Fibroblast of lung (primary cell): Measurements from ENCODE around the gene TRIM64. TPM values are rescaled to one million over a fixed set of nuclear protein-coding genes. Genes with fewer than 3 reads are reported as not detected.
"Not testable (repeated sequence)": the region's sequence is repeated elsewhere in the genome, so short reads cannot be mapped to it uniquely, and the experiment has no call there.

Experiments
- DNase-seq, 2 donors: peaks; one replicate each; pipeline versions ENCODE4 v3.0.0 to v3.0.0-alpha.2; 2010; ENCODE audit warnings: low read depth in 2 of 2
- H2AFZ ChIP-seq: 2 replicates; pipeline ENCODE4 v1.5.1; 2012; ENCODE audit warnings: low read length, control low read depth, inconsistent platforms
- H3K27ac ChIP-seq: 2 replicates; pipeline ENCODE4 v1.5.1; 2011; ENCODE audit warnings: low read length, control low read depth; ENCODE audit not compliant: insufficient read depth
- H3K27me3 ChIP-seq: 2 replicates; pipeline ENCODE4 v1.5.1; 2011; ENCODE audit warnings: mild to moderate bottlenecking, low read length; ENCODE audit not compliant: control insufficient read depth, insufficient read depth
- H3K36me3 ChIP-seq: 2 replicates; pipeline ENCODE4 v1.5.1; 2011; ENCODE audit warnings: low read length; ENCODE audit not compliant: control insufficient read depth, insufficient read depth
- H3K4me1 ChIP-seq: 2 replicates; pipeline ENCODE4 v1.5.1; 2011; ENCODE audit warnings: low read length; ENCODE audit not compliant: control insufficient read depth, insufficient read depth; ENCODE audit errors: extremely low read depth
- H3K4me2 ChIP-seq: 2 replicates; pipeline ENCODE4 v1.5.1; 2011; ENCODE audit warnings: low read length, control low read depth; ENCODE audit not compliant: insufficient read depth; ENCODE audit errors: extremely low read depth
- H3K4me3 ChIP-seq, 4 experiments: fragments of 200-600 bp in 1 of 4; sonication (generic) in 1 of 4; replicated peaks in 1 of 4; 2 replicates each; pipeline ENCODE4 v1.5.1; 2011 to 2016; ENCODE audit warnings: low read length in 4 of 4, low read depth in 3 of 4, mild to moderate bottlenecking in 3 of 4, control low read depth in 2 of 4, inconsistent platforms in 1 of 4, mixed read lengths in 1 of 4; ENCODE audit not compliant: insufficient read depth in 1 of 4; ENCODE audit errors: control extremely low read depth in 1 of 4
- H3K79me2 ChIP-seq: 2 replicates; pipeline ENCODE4 v1.5.1; 2012; ENCODE audit warnings: mild to moderate bottlenecking, low read length, inconsistent platforms; ENCODE audit not compliant: control insufficient read depth, insufficient read depth
- H3K9ac ChIP-seq: 2 replicates; pipeline ENCODE4 v1.5.1; 2011; ENCODE audit warnings: mild to moderate bottlenecking, low read length, control low read depth; ENCODE audit not compliant: insufficient read depth
- H3K9me3 ChIP-seq: 2 replicates; pipeline ENCODE4 v1.5.1; 2012; ENCODE audit warnings: low read depth, low read length; ENCODE audit not compliant: control insufficient read depth, insufficient read depth
- H4K20me1 ChIP-seq: 2 replicates; pipeline ENCODE4 v1.5.1; 2011; ENCODE audit warnings: low read length; ENCODE audit not compliant: control insufficient read depth, insufficient read depth; ENCODE audit errors: extremely low read depth
- EZH2 ChIP-seq: IDR thresholded peaks from 2 replicates; pipeline ENCODE4 v1.5.1; 2012; ENCODE audit warnings: low read length, control low read depth, mild to moderate bottlenecking; ENCODE audit errors: missing control alignments
- polyA minus RNA-seq: library from RNA; depleted of rRNA, polyadenylated mRNA; stranded (reverse); fragments of >200 nt; gene quantifications from 2 replicates; pipeline ENCODE4 v1.2.3, GENCODE V29; 2011; ENCODE audit warnings: low replicate concordance
- polyA plus RNA-seq, 2 donors: library from polyadenylated mRNA; depleted of rRNA in 1 of 2; stranded (reverse) in 1 of 2; unstranded in 1 of 2; fragments of >200 nt; gene quantifications; 2 replicates each; pipeline ENCODE4 v1.2.1, GENCODE V29; 2011 to 2012; ENCODE audit warnings: missing spikeins in 1 of 2
- total RNA-seq: library from RNA; depleted of rRNA; stranded (reverse); fragments of >200 nt; gene quantifications from 2 replicates; pipeline ENCODE4 v1.2.1, GENCODE V29; 2014
- TF ChIP-seq, protein P1 (sequence below), 2 donors: IDR thresholded peaks in 1 of 2; conservative IDR thresholded peaks in 1 of 2; 1 replicate in 1 of 2; 2 replicates in 1 of 2; pipeline ENCODE4 v1.5.1; 2011 to 2012; ENCODE audit warnings: low read length in 2 of 2, control low read depth in 1 of 2, inconsistent platforms in 1 of 2, low read depth in 1 of 2, mild to moderate bottlenecking in 1 of 2

Gene TRIM64, protein sequence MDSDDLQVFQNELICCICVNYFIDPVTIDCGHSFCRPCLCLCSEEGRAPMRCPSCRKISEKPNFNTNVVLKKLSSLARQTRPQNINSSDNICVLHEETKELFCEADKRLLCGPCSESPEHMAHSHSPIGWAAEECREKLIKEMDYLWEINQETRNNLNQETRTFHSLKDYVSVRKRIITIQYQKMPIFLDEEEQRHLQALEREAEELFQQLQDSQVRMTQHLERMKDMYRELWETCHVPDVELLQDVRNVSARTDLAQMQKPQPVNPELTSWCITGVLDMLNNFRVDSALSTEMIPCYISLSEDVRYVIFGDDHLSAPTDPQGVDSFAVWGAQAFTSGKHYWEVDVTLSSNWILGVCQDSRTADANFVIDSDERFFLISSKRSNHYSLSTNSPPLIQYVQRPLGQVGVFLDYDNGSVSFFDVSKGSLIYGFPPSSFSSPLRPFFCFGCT
- not detected in 2 replicates for total RNA-seq
- polyA plus RNA-seq, result not detected in 2 replicates
- polyA plus RNA-seq (2012), result not detected in 2 replicates
- polyA minus RNA-seq, result not detected in 2 replicates

DNA sequence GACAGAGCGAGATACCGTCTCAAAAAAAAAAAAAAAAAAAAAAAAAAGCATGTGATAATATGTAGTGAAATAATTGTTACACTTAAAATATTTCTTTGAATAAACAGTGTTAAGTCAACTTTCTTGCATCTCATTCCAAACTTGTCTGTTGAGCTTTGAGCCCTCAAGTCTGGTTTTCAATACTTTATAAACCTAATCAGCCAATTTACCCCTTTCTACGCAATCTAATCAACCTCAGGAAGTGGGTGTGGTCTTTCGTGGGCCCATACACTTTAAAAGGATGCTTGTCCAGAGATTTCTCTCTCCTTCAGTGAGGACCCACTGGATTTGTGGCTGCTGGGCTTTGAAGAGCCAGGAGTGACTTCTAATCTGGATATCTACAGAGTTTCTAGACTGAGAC lies at the start of gene TRIM64:
TSS of gene TRIM64 (plus strand) at position 301 of the 400 bp plus-strand sequence. CDS start 2,467 bp downstream, outside the sequence.
- H3K27me3 ChIP-seq, H3K36me3 ChIP-seq, H3K4me1 ChIP-seq, H3K4me2 ChIP-seq, H4K20me1 ChIP-seq, DNase-seq, H3K9ac ChIP-seq, H2AFZ ChIP-seq, H3K79me2 ChIP-seq, H3K4me3 ChIP-seq, H3K9me3 ChIP-seq, H3K27ac ChIP-seq: not testable (repeated sequence)

DNA sequence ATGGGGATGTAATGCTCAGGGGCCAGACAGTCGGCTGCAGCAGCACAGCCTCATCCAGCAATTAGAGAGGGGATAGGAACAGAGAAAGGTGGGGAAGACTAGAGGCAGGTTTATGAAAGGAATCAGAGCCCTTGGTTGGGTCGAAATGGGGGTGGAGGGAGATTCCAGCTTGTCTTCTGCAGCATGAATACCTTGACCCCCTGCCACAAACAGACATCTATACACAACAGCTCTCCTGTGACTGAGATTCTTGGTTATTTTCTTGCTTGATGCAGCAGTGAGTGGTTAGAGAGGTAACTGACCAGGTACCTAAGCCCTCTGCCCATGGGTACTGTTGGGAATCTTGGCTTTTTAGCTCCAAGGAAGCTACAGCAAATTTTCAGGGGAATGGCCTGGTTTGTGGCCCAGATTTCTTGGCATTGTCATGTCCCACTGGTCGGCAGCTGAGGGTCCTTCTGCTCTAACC lies 43.6 kb upstream of the TRIM64 start, which contains the start of gene TRIM49D1:
TSS of gene TRIM49D1 (minus strand) at position 51 of the 466 bp plus-strand sequence. CDS start 4,535 bp downstream, outside the sequence.
- Histone ChIP-seq H3K27me3 (no peaks in the 10 kb centered on the region), H3K9ac (no peak within 1 kb of the TSS)
- no peak for TF ChIP-seq EZH2
- TF ChIP-seq, protein P1, sequence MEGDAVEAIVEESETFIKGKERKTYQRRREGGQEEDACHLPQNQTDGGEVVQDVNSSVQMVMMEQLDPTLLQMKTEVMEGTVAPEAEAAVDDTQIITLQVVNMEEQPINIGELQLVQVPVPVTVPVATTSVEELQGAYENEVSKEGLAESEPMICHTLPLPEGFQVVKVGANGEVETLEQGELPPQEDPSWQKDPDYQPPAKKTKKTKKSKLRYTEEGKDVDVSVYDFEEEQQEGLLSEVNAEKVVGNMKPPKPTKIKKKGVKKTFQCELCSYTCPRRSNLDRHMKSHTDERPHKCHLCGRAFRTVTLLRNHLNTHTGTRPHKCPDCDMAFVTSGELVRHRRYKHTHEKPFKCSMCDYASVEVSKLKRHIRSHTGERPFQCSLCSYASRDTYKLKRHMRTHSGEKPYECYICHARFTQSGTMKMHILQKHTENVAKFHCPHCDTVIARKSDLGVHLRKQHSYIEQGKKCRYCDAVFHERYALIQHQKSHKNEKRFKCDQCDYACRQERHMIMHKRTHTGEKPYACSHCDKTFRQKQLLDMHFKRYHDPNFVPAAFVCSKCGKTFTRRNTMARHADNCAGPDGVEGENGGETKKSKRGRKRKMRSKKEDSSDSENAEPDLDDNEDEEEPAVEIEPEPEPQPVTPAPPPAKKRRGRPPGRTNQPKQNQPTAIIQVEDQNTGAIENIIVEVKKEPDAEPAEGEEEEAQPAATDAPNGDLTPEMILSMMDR (conservative IDR thresholded peaks at IDR 0.05 in 1 of 2, IDR thresholded peaks at IDR 0.05 in 1 of 2; ENCODE audit: low read depth in 1 of 2, low read length in 2 of 2), result no peak

DNA sequence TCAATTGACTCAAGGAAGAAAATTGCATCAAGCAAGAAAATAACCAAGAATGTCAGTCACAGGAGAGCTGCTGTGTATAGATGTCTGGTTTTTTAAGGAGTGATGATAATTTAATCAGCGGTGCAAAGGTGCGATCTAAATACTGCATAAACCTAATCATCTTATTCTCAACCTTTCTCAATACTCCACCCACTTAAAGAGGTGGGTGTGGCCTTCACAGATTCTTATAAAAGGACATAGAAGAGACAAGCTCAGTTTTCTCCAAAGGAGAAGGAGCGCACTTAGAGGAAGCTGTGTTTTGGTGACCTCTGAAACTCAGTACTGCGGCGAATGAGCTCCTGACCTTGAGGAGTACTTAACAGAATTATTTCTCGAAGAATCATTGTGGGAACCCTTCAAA lies 42.1 kb upstream of the TRIM64 start, which contains the start of gene TRIM49D2:
TSS of gene TRIM49D2 (plus strand) at position 301 of the 400 bp plus-strand sequence. CDS start 2,698 bp downstream, outside the sequence.
- DNase-seq, H2AFZ ChIP-seq, H3K4me2 ChIP-seq, H3K36me3 ChIP-seq, H4K20me1 ChIP-seq, H3K9ac ChIP-seq, H3K27ac ChIP-seq, H3K9me3 ChIP-seq, H3K27me3 ChIP-seq, H3K79me2 ChIP-seq, H3K4me1 ChIP-seq, H3K4me3 ChIP-seq: not testable (repeated sequence)

More for the DNA sequence above, 43.6 kb upstream of the TRIM64 start, which contains the start of gene TRIM49D1:
- DNase-seq, result no peak
- H3K27ac ChIP-seq, result no peak within 1 kb of the TSS
- H3K36me3 ChIP-seq, result no peaks in the 10 kb centered on the region
- H3K79me2 ChIP-seq, result no peaks in the 10 kb centered on the region
- H3K4me2 ChIP-seq, result no peak within 1 kb of the TSS
- H3K4me3 ChIP-seq, result no peak within 1 kb of the TSS
- H3K4me1 ChIP-seq, result no peaks in the 10 kb centered on the region
- H3K9me3 ChIP-seq, result no peaks in the 10 kb centered on the region
- no peak within 1 kb of the TSS for H2AFZ ChIP-seq
- H4K20me1 ChIP-seq, result no peaks in the 10 kb centered on the region

DNA sequence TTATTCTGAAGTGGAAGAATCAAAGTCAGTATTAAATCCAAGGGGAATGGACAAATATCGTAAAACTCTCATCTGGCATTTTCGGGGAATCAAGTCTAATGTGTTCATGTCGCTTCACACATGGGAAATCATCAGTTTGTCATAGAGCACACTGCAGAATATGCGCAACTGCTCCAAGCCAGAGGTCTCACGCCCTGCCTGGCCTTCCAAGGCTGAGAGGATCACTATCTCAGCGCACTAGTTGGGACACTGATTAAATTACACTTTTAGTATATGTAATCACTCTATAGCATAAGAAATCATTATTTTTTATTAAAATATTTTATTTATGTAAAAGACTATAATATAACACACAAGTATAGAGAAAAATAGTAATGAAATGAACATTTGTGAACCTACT lies 5.0 kb upstream of the TRIM64 start:
- not testable (repeated sequence) for H3K27ac ChIP-seq, H3K9me3 ChIP-seq, H3K27me3 ChIP-seq, H3K4me2 ChIP-seq, H4K20me1 ChIP-seq, H3K4me3 ChIP-seq, H3K36me3 ChIP-seq, H2AFZ ChIP-seq, DNase-seq, H3K79me2 ChIP-seq, H3K4me1 ChIP-seq, H3K9ac ChIP-seq

Other genes starting within 250 kb of the TRIM64 start
- not detected in 2 replicates for gene TRIM49, start 157.5 kb upstream of the TRIM64 start, total RNA-seq
- gene TRIM49, start 157.5 kb upstream of the TRIM64 start, polyA plus RNA-seq, result not detected in 2 replicates
- not detected in 2 replicates for gene TRIM64B, start 87.5 kb upstream of the TRIM64 start, total RNA-seq
- gene TRIM64B, start 87.5 kb upstream of the TRIM64 start, polyA plus RNA-seq, result not detected in 2 replicates
- gene TRIM49D1, start 43.8 kb upstream of the TRIM64 start, total RNA-seq, result not detected in 2 replicates
- not detected in 2 replicates for gene TRIM49D1, start 43.8 kb upstream of the TRIM64 start, polyA plus RNA-seq
- not detected in 2 replicates for gene TRIM49D2, start 42.0 kb upstream of the TRIM64 start, total RNA-seq
- gene TRIM49D2, start 42.0 kb upstream of the TRIM64 start, polyA plus RNA-seq, result not detected in 2 replicates
- not detected in 2 replicates for gene TRIM49C, start 65.1 kb downstream of the TRIM64 start, total RNA-seq
- gene TRIM49C, start 65.1 kb downstream of the TRIM64 start, polyA plus RNA-seq, result not detected in 2 replicates
- not detected in 2 replicates for gene UBTFL1, start 119.9 kb downstream of the TRIM64 start, total RNA-seq
- gene UBTFL1, start 119.9 kb downstream of the TRIM64 start, polyA plus RNA-seq, result not detected in 2 replicates
- gene NAALAD2, start 168.6 kb downstream of the TRIM64 start, total RNA-seq, result 0.66 and 0.77 TPM in 2 replicates
- gene NAALAD2, start 168.6 kb downstream of the TRIM64 start, polyA plus RNA-seq, result 0.73 and 2.2 TPM in 2 replicates